ENCODE results near the gene C3orf70.

Gene C3orf70

GRCh38 chr3:185188816-185189215 is 36.0 kb upstream of the C3orf70 start:
- DNase-seq (ENCODE audit: low spot score): no peak
- no peak for TF ChIP-seq CTCF (IDR thresholded peaks at IDR 0.05; ENCODE audit: borderline replicate concordance, control extremely low read depth, extremely low read depth, insufficient read depth, missing control alignments)
- in situ Hi-C loops (cut with MboI; ENCODE audit: low sequenced_read_pairs, unreplicated experiment): loop anchor here (25.0 kb wide), 1 partner anchor 302 kb away; no protein-coding TSS in a partner anchor

- no peak for TF ChIP-seq CTCF (IDR thresholded peaks at IDR 0.05; ENCODE audit: borderline replicate concordance, control extremely low read depth, extremely low read depth, insufficient read depth, missing control alignments)
- in situ Hi-C loops (cut with MboI; ENCODE audit: low sequenced_read_pairs, unreplicated experiment): loop anchor here (25.0 kb wide), 1 partner anchor 300 kb away; no protein-coding TSS in a partner anchor
- DNase-seq (ENCODE audit: low spot score): no peak
Observed at GRCh38 chr3:185187391-185187790, 34.5 kb upstream of the C3orf70 start.

- peak; percentile 48 for TF ChIP-seq CTCF (IDR thresholded peaks at IDR 0.05; ENCODE audit: borderline replicate concordance, control extremely low read depth, extremely low read depth, insufficient read depth, missing control alignments)
- in situ Hi-C loops (cut with MboI; ENCODE audit: low sequenced_read_pairs, unreplicated experiment): loop anchor here (25.0 kb wide), 1 partner anchor 290 kb away; no protein-coding TSS in a partner anchor
- peak; percentile 41 for DNase-seq (ENCODE audit: low spot score)
Observed at GRCh38 chr3:185176750-185177359, 24.0 kb upstream of the C3orf70 start.

DNA sequence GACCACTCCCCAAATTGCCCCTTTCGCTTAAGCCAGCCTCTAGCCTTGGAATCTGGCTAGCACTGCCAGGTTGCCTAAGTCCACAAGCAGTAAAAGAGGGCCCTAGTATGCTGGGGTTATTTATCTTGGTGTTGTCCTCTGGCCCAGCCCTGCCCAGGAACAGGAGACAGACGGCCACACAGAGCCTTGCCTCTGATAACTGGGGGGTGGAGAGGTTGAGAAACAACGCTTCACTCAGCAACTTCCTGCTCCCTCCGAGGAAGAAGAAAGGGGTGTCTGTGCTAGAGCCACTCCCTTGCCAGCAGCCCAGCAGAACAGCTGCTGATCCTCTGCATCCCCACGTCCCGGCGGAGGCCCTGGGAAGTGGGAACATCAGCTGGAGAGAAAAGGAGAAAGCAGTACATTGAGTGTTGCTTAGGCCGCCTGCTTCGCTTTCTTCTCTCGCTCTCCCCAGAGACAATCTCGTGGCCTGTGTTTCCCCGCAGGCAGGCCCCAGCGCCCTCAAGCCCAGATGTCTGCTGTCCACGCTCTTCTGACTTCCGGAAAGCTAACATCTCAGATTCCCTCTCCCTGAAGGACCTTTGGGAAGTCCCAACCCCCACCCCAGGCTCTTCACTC is 22.6 kb upstream of the C3orf70 start:
- no peak for TF ChIP-seq CTCF (IDR thresholded peaks at IDR 0.05; ENCODE audit: borderline replicate concordance, control extremely low read depth, extremely low read depth, insufficient read depth, missing control alignments)
- in situ Hi-C loops (cut with MboI; ENCODE audit: low sequenced_read_pairs, unreplicated experiment): loop anchor here (25.0 kb wide), 1 partner anchor 288 kb away; no protein-coding TSS in a partner anchor
- DNase-seq (ENCODE audit: low spot score): peak; percentile 53

GRCh38 chr3:185172086-185173049 is 19.5 kb upstream of the C3orf70 start:
- no peak for DNase-seq (ENCODE audit: low spot score)
- TF ChIP-seq CTCF (IDR thresholded peaks at IDR 0.05; ENCODE audit: borderline replicate concordance, control extremely low read depth, extremely low read depth, insufficient read depth, missing control alignments): no peak
- in situ Hi-C loops (cut with MboI; ENCODE audit: low sequenced_read_pairs, unreplicated experiment): no loop called here

Data from GM13976 (cell line).